Measurements from ENCODE around the gene CLMP. TPM values are rescaled to one million over a fixed set of nuclear protein-coding genes. Genes with fewer than 3 reads are reported as not detected.

CLMP gene
- polyA plus RNA-seq, 2 of the 4 experiments (the other 2 are of a cell fraction), result 15.7 to 17.1 TPM

DNA sequence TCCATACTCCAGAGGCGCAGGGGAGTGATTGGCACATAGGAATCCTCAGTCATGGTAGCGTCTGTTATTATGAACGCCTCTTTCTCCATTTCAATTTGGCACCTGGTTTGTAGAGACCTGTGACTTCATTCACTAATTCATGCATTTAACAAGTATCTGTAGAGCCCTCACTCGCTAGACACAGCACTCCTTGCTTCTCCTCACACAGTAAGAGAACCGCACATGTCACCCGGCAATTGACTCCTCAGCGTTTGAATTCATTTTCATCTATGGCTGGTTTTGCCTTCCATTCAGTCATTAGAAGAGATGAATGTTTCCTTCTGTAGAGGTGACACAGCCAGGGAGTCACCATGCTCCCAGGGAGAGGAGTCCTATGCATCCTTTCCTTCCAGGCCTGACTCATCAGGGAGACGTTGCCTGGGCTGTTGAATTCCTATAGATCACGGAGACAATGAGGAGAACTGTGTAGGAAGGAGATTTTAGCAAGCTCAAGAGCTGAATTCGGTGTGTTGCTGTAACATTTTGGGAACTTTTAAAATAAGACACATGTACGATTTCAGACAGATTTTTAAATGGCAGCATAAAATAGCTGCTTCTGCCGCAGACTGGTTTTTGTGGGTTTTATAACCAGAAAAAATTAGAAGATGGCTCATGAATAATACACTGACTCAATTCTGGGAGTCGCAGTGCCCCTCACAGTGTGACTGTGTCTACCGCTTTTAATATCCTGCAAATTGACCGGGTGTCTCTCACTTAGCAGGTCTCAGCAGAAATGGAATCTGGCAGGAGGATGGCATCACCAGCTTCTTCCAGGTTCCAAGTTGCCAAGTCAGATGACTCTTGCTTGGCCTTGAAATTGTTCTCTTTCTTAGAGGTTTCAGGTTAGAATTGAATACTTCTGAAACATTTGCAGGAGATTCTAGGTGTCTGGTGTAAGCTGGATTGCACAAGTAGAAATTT lies 44.4 kb upstream of the CLMP start:
- TF ChIP-seq EHMT2 (IDR thresholded peaks at IDR 0.05; ENCODE audit: low read depth), result no peak
- no peak for TF ChIP-seq MAZ (IDR thresholded peaks at IDR 0.05; ENCODE audit: borderline replicate concordance, low read depth, low read length)
- no peak for TF ChIP-seq NPAS2 (CRISPR knock-in tag; IDR thresholded peaks at IDR 0.05; ENCODE audit: borderline replicate concordance)
- TF ChIP-seq HOXB13 (CRISPR knock-in tag; IDR thresholded peaks at IDR 0.05; ENCODE audit: low read depth), result no peak
- no peak for TF ChIP-seq FOSB (CRISPR knock-in tag; IDR thresholded peaks at IDR 0.05)
- no peak for TF ChIP-seq HDAC2 (IDR thresholded peaks at IDR 0.05)
- no peak for TF ChIP-seq FOSL2 (IDR thresholded peaks at IDR 0.05)
- no peak for TF ChIP-seq FOSL2 (CRISPR knock-in tag; IDR thresholded peaks at IDR 0.05)
- no peak for TF ChIP-seq ZSCAN20 (CRISPR knock-in tag; IDR thresholded peaks at IDR 0.05)
- no peaks in the 10 kb centered on the region for H3K9me3 ChIP-seq
- ATAC-seq, result no peak
- DNase-seq (ENCODE audit: low read depth in 1 of 2, low spot score in 1 of 2), result no peak
- ChIA-PET CTCF (interaction anchor here (1.0 to 20.3 kb wide), 6 partner anchors 8 to 132 kb away, joined by 3 to 358 read pairs (median 4); no protein-coding TSS in a partner anchor), POLR2A (no interaction called here)
- FAIRE-seq, result no peak
- H3K4me2 ChIP-seq, result no peak overlapping the region
- H3K27ac ChIP-seq, result 0 out of 6 replicates have a peak overlapping the region, but pooled peaks of 1 of the 2 experiments have one; percentile 37
- no peak overlapping the region for H3K4me3 ChIP-seq
- H3K4me1 ChIP-seq, result 0 out of 3 replicates have a peak, but pooled peaks cover 4% of the 10 kb centered on the region
- 82% methylated on average over 15 of the region's 15 CpGs for WGBS (ENCODE audit: missing lambda C conversion rate)

GRCh38 chr11:123238297-123238696 lies 43.2 kb upstream of the CLMP start:
- no peak overlapping the region for H3K27ac ChIP-seq
- H3K4me2 ChIP-seq, result no peak overlapping the region
- 100% methylated on average over 1 of the region's 1 CpG for WGBS (ENCODE audit: missing lambda C conversion rate)
- DNase-seq (ENCODE audit: low read depth in 1 of 2, low spot score in 1 of 2), result no peak
- POLR2A ChIA-PET, result no interaction called here
- no peak for TF ChIP-seq HDAC2 (IDR thresholded peaks at IDR 0.05)
- no peak for TF ChIP-seq ZSCAN20 (CRISPR knock-in tag; IDR thresholded peaks at IDR 0.05)
- no peak for TF ChIP-seq CBX8 (IDR thresholded peaks at IDR 0.05)
- TF ChIP-seq USF2 (IDR thresholded peaks at IDR 0.05), result no peak
- TF ChIP-seq, protein P1, sequence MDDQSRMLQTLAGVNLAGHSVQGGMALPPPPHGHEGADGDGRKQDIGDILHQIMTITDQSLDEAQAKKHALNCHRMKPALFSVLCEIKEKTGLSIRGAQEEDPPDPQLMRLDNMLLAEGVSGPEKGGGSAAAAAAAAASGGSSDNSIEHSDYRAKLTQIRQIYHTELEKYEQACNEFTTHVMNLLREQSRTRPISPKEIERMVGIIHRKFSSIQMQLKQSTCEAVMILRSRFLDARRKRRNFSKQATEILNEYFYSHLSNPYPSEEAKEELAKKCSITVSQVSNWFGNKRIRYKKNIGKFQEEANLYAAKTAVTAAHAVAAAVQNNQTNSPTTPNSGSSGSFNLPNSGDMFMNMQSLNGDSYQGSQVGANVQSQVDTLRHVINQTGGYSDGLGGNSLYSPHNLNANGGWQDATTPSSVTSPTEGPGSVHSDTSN (IDR thresholded peaks at IDR 0.05), result no peak
- no peak for TF ChIP-seq JUN (IDR thresholded peaks at IDR 0.05)
- no peak for TF ChIP-seq FOXS1 (CRISPR knock-in tag; IDR thresholded peaks at IDR 0.05)
- TF ChIP-seq, protein P2, sequence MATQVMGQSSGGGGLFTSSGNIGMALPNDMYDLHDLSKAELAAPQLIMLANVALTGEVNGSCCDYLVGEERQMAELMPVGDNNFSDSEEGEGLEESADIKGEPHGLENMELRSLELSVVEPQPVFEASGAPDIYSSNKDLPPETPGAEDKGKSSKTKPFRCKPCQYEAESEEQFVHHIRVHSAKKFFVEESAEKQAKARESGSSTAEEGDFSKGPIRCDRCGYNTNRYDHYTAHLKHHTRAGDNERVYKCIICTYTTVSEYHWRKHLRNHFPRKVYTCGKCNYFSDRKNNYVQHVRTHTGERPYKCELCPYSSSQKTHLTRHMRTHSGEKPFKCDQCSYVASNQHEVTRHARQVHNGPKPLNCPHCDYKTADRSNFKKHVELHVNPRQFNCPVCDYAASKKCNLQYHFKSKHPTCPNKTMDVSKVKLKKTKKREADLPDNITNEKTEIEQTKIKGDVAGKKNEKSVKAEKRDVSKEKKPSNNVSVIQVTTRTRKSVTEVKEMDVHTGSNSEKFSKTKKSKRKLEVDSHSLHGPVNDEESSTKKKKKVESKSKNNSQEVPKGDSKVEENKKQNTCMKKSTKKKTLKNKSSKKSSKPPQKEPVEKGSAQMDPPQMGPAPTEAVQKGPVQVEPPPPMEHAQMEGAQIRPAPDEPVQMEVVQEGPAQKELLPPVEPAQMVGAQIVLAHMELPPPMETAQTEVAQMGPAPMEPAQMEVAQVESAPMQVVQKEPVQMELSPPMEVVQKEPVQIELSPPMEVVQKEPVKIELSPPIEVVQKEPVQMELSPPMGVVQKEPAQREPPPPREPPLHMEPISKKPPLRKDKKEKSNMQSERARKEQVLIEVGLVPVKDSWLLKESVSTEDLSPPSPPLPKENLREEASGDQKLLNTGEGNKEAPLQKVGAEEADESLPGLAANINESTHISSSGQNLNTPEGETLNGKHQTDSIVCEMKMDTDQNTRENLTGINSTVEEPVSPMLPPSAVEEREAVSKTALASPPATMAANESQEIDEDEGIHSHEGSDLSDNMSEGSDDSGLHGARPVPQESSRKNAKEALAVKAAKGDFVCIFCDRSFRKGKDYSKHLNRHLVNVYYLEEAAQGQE (IDR thresholded peaks at IDR 0.05), result no peak
- TF ChIP-seq HOXA7 (CRISPR knock-in tag; IDR thresholded peaks at IDR 0.05), result no peak
- no peak for TF ChIP-seq CHD4 (IDR thresholded peaks at IDR 0.05; ENCODE audit: borderline replicate concordance)
- no peak for ATAC-seq
- H3K4me3 ChIP-seq, result no peak overlapping the region
- no peaks in the 10 kb centered on the region for H3K4me1 ChIP-seq
- CTCF ChIA-PET, result interaction anchor here (0.6 to 20.3 kb wide), 5 partner anchors 9 to 158 kb away, joined by 3 to 358 read pairs (median 3); no protein-coding TSS in a partner anchor
- FAIRE-seq, result no peak
- no peaks in the 10 kb centered on the region for H3K9me3 ChIP-seq
